ENCODE data around the gene SIAH1. TPM values are rescaled to one million over a fixed set of nuclear protein-coding genes. Genes with fewer than 3 reads are reported as not detected.

The SIAH1 gene
- polyA plus RNA-seq, 1 donor from 2014 or later: 96.6 TPM

DNA sequence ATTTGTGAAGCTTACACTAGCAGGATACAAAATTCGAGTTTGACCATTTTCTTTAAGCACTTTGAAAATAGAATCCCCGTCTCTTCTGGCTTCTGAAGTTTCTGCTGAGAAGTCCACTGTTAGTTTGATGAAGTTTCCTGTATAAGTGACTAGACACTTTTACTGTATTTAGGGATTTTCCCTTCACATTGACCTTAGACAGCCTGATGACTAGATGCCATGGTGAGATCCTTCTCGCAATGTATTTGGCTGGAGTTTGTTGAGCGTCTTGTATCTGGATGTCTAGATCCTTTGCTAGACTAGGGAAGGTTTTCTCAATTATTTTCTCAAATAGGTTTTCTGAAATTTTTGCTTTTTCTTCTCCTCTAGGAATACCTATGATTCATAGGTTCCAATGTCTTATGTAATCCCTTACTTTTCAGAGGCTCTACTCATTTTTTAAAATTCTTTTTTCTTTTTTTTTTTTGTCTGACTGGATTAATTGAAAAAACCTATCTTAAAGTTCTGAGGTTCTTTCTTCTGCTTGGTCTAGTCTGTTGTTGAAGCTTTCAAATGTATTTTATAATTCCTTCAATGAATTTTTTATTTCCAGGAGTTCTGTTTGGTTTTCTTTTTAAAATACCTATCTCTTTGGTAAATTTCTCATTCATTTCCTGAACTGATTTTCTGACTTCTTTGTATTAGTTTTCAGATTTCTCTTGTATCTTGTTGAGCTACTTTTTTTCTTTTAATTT lies 74.1 kb downstream of the SIAH1 start:
- H3K9ac ChIP-seq (ENCODE audit: low read length): no peak overlapping the region
- H3K9me3 ChIP-seq (ENCODE audit: low read length): peaks cover 13% of the 10 kb centered on the region
- H2AFZ ChIP-seq (ENCODE audit: low read depth, low read length): no peak overlapping the region
- no peaks in the 10 kb centered on the region for H4K20me1 ChIP-seq (ENCODE audit: insufficient read depth)
- H3K27me3 ChIP-seq (ENCODE audit: insufficient read depth, low read depth, low read length): no peaks in the 10 kb centered on the region
- no peak overlapping the region for H3K4me3 ChIP-seq (ENCODE audit: low read length)
- TF ChIP-seq POLR2AphosphoS5 (IDR thresholded peaks at IDR 0.05): no peak
- no peak for TF ChIP-seq EP300 (conservative IDR thresholded peaks at IDR 0.05; ENCODE audit: poor library complexity, severe bottlenecking)
- TF ChIP-seq TAF1 (IDR thresholded peaks at IDR 0.05; ENCODE audit: low read depth): no peak
- TF ChIP-seq SMC3 (conservative IDR thresholded peaks at IDR 0.05; ENCODE audit: poor library complexity): no peak
- no peak for TF ChIP-seq EZH2 (IDR thresholded peaks at IDR 0.05; ENCODE audit: borderline replicate concordance, insufficient read depth, low read length, poor library complexity, severe bottlenecking)
- TF ChIP-seq RAD21 (conservative IDR thresholded peaks at IDR 0.05): no peak
- TF ChIP-seq CTCF (IDR thresholded peaks at IDR 0.05; ENCODE audit: poor library complexity, severe bottlenecking): no peak
- TF ChIP-seq MXI1 (conservative IDR thresholded peaks at IDR 0.05; ENCODE audit: poor library complexity, severe bottlenecking): no peak
- TF ChIP-seq, protein P1, sequence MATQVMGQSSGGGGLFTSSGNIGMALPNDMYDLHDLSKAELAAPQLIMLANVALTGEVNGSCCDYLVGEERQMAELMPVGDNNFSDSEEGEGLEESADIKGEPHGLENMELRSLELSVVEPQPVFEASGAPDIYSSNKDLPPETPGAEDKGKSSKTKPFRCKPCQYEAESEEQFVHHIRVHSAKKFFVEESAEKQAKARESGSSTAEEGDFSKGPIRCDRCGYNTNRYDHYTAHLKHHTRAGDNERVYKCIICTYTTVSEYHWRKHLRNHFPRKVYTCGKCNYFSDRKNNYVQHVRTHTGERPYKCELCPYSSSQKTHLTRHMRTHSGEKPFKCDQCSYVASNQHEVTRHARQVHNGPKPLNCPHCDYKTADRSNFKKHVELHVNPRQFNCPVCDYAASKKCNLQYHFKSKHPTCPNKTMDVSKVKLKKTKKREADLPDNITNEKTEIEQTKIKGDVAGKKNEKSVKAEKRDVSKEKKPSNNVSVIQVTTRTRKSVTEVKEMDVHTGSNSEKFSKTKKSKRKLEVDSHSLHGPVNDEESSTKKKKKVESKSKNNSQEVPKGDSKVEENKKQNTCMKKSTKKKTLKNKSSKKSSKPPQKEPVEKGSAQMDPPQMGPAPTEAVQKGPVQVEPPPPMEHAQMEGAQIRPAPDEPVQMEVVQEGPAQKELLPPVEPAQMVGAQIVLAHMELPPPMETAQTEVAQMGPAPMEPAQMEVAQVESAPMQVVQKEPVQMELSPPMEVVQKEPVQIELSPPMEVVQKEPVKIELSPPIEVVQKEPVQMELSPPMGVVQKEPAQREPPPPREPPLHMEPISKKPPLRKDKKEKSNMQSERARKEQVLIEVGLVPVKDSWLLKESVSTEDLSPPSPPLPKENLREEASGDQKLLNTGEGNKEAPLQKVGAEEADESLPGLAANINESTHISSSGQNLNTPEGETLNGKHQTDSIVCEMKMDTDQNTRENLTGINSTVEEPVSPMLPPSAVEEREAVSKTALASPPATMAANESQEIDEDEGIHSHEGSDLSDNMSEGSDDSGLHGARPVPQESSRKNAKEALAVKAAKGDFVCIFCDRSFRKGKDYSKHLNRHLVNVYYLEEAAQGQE (IDR thresholded peaks at IDR 0.05; ENCODE audit: borderline replicate concordance): no peak
- H3K79me2 ChIP-seq (replicated peaks; ENCODE audit: insufficient read depth, low read length): no peaks in the 10 kb centered on the region
- no peaks in the 10 kb centered on the region for H3F3A ChIP-seq (ENCODE audit: insufficient read depth, low read length, poor library complexity, severe bottlenecking)
- no peak overlapping the region for H3K4me2 ChIP-seq (ENCODE audit: low read length)
- no peaks in the 10 kb centered on the region for H3K9me2 ChIP-seq (ENCODE audit: insufficient read depth, low read length)
- H3K27ac ChIP-seq (ENCODE audit: low read length): no peak overlapping the region
- H3K36me3 ChIP-seq (ENCODE audit: insufficient read depth, low read length): peaks cover 8% of the 10 kb centered on the region

Small RNA genes within 50 kb of the gene (small RNA-seq; reads per million reads assigned to genes)
- 0 reads per million in 3 experiments for gene RF00017

Other genes starting within 250 kb of the SIAH1 start
- gene ABCC12, start 229.4 kb downstream of the SIAH1 start, polyA plus RNA-seq: not detected in 2 replicates
- gene LONP2, start 141.1 kb downstream of the SIAH1 start, polyA plus RNA-seq: 36.4 and 38.6 TPM in 2 replicates
- gene ABCC11, start 137.9 kb downstream of the SIAH1 start, polyA plus RNA-seq: 0.14 and 1.5 TPM in 2 replicates
- gene N4BP1, start 224.8 kb upstream of the SIAH1 start, polyA plus RNA-seq: 16.1 and 20.1 TPM in 2 replicates

Data from neural cell (in vitro differentiated cells).